HG03108 (cell line): ENCODE results near the gene PLEKHA1.

Source experiments
- ATAC-seq: cut with Tn5 transposase; IDR thresholded peaks from one replicate; pipeline ENCODE4 v1.9.1; 2021; ENCODE audit warnings: moderate library complexity; ENCODE audit not compliant: unreplicated experiment

PLEKHA1 gene

GRCh38 chr10:122375679-122376160 lies 1.2 kb downstream of the PLEKHA1 start:
- ATAC-seq, result no peak

DNA sequence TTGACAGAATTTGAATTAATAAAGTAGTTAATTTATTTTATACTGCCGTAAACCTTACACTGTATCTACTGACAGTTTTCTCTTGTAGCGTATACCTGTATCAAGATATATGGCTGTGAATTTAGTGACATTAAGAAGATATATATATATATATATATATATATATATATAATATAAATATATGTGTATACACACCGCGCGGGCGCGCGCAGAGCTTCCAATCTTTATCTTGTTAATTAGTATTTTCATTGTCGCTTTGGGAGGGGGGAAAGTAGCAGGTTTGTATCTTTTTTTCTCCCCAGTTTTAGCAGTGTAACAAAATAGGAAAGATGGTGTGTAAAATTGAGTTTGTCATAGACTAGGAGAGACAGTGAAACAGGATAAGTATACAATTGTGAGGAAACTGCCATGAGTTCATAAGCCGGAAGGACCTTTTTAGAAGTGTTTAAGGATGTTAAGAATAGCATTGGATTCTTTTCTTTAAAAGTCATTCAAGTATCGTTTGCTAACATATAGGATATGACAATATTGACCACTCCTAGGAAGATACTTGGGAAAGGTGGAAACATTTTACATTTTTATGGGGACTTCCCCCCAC lies 2.0 kb downstream of the PLEKHA1 start:
- ATAC-seq, result no peak

DNA sequence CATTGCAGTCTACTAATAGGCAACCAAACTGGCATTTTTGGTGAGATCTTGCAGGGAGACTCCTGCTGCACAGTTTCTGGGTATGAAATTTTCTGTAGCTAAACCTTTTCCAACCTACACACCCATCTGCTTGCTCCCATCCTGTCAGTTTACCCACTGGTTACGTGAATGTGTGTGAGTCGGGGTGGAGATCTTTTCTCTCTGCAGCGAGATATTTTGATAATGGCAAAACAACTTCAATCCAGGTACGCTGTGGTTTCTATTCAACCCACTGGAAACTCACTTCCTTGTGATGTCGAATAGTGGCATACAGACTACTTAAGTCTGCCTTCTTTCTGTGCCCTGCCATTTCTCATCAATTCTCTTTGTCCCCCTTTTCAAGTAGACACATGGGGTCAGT lies 4.5 kb downstream of the PLEKHA1 start:
- no peak for ATAC-seq

GRCh38 chr10:122379537-122379936 lies 5.0 kb downstream of the PLEKHA1 start:
- no peak for ATAC-seq

- no peak for ATAC-seq
These were observed 6.2 kb downstream of the PLEKHA1 start for GRCh38 chr10:122380703-122381102.

DNA sequence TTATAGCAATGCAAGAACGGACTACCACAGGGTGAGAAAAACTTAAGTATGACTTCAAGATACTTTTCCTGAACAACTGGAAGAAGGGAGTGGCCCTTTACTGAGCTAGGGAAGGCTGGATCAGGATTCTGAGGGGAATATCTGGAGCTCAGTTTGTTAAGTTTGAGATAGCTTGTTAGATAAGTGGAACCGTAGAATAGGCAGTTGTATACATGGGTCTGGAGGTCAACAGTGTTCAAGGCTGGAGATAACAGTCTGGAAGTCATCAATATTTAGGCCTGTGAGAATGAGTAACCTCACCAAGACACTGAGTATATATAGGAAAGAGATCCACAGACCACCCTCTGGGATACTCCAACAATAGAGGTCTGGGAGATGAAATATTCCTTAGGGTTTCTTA lies 7.2 kb downstream of the PLEKHA1 start:
- ATAC-seq, result no peak

DNA sequence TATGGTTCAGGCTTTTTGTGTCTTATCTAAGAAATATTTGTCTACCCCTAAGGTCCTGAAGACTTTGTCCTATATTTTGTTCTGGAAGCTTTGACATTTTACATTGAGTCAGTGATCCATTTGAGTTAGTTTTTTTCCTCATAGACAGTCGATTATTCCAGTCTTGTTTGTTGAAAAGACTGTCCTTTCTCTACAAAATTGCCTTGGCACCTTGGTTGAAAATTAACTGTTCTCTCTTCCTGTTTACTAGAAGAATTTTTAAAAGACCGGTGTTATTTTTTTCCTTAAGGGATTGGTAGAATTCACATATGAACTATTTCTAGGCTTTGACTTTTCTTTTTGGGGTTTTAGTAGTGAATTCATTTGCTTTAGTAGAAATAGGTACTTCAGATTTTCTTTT lies 12.0 kb downstream of the PLEKHA1 start:
- ATAC-seq, result no peak

GRCh38 chr10:122387572-122387971 lies 13.1 kb downstream of the PLEKHA1 start:
- no peak for ATAC-seq

DNA sequence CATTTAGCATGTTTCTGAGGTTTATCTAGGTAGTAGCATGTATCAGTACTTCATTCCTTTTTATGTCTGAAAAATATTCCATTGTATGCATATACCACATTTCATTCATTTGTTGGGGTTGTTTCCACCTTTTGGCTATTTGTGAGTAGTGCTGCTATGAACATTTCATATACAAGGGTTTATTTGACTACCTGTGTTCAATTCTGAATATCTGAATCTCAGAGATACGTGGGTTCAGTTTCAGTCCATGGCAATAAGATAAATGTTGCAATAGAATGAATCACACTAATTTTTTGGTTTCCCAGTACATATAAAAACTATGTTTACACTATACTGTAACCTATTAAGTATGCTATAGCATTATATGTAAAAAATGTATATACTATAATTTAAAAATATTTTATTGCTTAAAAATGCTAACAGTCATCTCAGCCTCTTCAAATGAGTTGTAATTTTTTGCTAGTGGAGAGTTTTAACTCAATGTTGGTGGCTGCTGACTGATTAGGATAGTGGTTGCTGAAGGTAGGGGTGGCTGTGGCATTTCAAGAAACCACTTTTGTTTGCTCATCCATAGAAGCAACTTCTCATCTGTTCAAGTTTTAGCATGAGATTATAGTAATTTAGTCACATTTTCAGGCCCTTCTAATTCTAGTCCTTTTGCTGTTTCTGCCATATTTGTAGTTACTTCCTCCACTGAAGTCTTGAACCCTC lies 13.9 kb downstream of the PLEKHA1 start:
- ATAC-seq, result no peak

DNA sequence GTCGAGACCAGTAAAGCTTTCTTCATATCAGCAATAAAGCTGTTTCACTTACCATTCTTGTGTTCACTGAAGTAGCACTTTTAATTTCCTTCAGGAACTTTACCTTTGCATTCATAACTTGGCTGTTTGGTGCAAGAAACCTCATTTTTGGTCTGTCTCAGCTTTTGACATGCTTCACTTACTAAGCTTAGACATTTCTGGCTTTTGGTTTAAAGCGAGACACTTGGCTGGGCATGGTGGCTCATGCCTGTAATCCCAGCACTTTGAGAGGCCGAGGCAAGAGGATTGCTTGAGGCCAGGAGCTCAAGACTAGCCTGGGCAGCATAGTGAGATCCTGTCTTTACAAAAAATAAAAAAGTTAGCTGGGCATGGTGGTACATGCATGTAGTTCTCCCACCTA lies 15.8 kb downstream of the PLEKHA1 start:
- ATAC-seq, result no peak

- no peak for ATAC-seq
These were observed 16.2 kb downstream of the PLEKHA1 start for GRCh38 chr10:122390679-122391078.

DNA sequence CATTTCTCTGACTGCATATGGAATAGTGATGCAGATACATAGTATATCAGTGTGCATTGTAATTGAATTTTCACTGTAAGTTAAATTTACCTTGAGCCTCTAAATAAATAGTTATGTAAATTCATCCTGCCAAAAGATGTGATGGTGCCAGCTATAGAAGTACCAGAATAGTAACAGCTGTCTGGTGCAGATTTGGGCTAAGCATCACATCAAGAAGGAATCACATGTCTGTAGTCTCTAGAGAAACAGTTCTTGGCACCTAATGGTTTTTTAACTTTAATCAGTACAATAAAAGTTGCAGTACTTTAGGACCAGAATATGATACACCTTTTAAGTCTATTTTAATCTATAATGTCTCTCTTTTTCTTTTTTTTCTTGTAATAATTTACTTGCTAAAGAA lies 17.4 kb downstream of the PLEKHA1 start:
- no peak for ATAC-seq

DNA sequence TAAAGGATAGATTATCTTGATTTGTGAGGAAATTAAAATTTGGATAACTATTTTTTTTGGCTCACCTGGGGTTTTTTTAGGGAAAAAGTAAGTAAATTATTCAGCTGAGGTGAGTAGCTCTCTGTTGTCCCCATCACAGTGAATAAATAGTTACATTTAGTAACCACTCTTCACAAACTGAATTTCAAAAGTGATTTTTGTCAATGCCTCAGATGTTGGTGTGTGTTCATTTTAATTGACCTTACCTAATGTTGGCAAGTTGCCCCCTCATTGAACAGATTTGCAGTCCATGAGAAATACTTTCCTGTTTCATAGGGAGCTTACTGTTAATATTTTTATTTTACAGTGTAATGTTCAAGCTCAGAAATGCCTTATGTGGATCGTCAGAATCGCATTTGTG lies 18.3 kb downstream of the PLEKHA1 start:
- ATAC-seq, result no peak

DNA sequence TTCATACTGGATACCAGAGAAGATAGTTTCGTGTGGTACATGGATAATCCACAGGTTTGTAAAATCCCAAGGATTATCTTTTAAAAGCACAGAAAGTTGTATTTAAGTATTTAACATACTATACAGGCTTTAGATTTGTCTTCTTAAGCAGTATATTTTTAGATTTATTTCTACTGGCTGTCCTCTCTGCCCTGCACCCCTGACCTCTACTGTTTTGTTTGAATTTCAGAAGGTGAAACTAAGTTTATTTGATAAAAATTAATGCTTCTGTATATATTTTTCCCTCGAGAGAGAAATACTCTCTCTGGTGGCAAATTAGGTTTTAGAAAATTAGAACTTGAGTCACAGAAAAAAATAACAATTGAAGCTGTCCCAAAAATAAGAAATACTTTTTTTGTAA lies 18.8 kb downstream of the PLEKHA1 start:
- no peak for ATAC-seq

DNA sequence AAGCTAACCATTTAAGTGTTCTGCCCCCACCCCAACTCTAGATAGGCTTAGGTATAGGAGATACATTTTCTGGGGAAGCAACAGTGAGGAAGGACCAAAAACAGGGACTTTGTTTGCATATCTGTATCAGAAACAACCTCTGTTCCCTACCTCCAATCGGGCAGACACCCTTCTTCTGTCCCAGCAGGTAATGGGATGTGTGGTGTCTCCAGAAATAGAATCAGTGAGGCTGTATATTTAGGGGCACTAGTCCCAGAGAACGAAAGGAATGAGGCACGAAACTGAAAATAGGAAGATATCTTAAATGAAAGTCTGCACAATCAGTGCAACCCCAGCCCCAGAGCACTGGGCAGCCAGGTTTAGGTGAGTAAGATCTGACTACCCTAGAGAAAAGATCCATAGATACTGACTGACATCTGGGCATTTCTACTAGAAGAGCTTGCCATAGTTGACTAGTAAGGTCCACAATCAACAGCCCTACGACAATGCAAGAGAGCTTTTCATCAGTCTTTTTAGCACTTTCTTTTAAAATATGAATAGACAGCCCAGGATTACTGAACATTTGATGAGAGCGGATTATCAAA lies 28.1 kb downstream of the PLEKHA1 start:
- no peak for ATAC-seq

DNA sequence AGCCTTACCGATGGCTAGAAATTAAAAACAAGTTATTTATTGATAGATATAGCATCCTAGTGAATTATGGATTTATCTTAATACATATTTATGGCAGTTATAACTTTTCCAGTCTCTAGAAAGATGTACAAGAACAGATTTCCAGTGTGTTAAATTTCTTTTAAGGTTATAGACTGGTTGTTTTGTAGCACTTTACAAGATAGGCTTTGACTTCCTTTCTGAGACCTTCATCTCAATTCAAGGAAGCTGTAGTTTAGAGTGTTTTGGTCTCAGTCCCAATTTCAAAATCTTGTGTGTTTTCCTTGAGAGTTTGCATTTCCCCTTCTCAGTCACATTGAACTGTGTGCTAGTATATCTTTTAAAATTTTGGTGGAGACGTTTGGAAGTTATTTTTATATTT lies 30.1 kb downstream of the PLEKHA1 start:
- no peak for ATAC-seq

DNA sequence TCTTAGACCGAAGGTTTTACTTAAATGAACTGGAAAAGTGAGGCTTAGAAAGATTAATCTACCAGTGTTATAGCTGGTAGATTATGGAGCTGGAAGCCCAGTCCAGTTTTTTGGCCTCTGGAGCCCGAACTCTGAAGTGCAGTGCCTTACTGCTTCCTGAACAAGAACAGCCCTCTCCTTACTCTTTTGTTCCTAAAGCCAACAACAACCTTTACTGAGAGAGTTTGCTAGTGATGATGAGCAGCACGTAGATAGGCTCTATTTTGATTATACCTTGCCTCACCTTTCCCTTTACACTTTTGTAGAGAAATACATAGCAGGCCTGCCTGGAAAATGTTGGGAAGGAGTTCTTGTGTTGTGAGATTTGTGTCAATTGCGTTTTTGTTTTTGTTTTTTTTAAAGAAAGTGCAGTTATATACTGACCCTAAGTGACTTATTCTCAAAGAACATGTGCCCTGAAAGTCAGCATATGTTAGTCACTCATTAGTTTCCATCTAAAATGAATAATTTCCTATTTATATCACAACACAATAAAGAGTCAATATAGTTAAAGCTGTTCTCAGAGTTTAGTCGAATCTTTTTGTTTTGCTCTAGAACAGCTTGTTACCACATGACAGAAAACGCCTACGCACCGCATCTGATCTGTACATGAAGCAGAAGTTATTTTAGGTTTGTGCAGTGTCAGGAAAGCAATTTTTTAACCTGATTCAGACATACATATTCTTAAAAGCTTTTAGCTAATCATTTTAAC lies 33.0 kb downstream of the PLEKHA1 start:
- ATAC-seq, result no peak

GRCh38 chr10:122413327-122413726 lies 38.8 kb downstream of the PLEKHA1 start:
- no peak for ATAC-seq

GRCh38 chr10:122417667-122418066 lies 43.2 kb downstream of the PLEKHA1 start:
- no peak for ATAC-seq

- no peak for ATAC-seq
These were observed 44.5 kb downstream of the PLEKHA1 start for GRCh38 chr10:122419016-122419415.

- no peak for ATAC-seq
These were observed 45.5 kb downstream of the PLEKHA1 start for GRCh38 chr10:122419876-122420623.
